T-helper 1 cell treated with Interleukin-12 subunit alpha and Interleukin-12 subunit beta and Interleukin-4 antibody, amounts not matched to agents 30 ng/mL and 1 ng/mL, for 36 hours (primary cell): ENCODE measurements around the gene PTGDR. TPM values are rescaled to one million over a fixed set of nuclear protein-coding genes. Genes with fewer than 3 reads are reported as not detected.

ENCODE experiments used
- intact Hi-C: fragments of 100-400 bp; cut with micrococcal nuclease; formaldehyde crosslinking; loops from one replicate; pipeline ENCODE4 v1.15.1; 2024
- total RNA-seq: library from RNA; stranded (reverse); gene quantifications from 2 replicates; pipeline ENCODE4 v1.2.3, GENCODE V29; 2022

Gene PTGDR, protein sequence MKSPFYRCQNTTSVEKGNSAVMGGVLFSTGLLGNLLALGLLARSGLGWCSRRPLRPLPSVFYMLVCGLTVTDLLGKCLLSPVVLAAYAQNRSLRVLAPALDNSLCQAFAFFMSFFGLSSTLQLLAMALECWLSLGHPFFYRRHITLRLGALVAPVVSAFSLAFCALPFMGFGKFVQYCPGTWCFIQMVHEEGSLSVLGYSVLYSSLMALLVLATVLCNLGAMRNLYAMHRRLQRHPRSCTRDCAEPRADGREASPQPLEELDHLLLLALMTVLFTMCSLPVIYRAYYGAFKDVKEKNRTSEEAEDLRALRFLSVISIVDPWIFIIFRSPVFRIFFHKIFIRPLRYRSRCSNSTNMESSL
- 0.56 TPM in 2 replicates for total RNA-seq

DNA sequence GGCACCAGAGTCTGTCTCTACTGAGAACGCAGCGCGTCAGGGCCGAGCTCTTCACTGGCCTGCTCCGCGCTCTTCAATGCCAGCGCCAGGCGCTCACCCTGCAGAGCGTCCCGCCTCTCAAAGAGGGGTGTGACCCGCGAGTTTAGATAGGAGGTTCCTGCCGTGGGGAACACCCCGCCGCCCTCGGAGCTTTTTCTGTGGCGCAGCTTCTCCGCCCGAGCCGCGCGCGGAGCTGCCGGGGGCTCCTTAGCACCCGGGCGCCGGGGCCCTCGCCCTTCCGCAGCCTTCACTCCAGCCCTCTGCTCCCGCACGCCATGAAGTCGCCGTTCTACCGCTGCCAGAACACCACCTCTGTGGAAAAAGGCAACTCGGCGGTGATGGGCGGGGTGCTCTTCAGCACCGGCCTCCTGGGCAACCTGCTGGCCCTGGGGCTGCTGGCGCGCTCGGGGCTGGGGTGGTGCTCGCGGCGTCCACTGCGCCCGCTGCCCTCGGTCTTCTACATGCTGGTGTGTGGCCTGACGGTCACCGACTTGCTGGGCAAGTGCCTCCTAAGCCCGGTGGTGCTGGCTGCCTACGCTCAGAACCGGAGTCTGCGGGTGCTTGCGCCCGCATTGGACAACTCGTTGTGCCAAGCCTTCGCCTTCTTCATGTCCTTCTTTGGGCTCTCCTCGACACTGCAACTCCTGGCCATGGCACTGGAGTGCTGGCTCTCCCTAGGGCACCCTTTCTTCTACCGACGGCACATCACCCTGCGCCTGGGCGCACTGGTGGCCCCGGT lies at the start of gene PTGDR:
Gene PTGDR (plus strand): TSS at position 198 of the 778 bp plus-strand sequence. CDS start 117 bp downstream, at position 315.
- intact Hi-C loops, result no loop called here

DNA sequence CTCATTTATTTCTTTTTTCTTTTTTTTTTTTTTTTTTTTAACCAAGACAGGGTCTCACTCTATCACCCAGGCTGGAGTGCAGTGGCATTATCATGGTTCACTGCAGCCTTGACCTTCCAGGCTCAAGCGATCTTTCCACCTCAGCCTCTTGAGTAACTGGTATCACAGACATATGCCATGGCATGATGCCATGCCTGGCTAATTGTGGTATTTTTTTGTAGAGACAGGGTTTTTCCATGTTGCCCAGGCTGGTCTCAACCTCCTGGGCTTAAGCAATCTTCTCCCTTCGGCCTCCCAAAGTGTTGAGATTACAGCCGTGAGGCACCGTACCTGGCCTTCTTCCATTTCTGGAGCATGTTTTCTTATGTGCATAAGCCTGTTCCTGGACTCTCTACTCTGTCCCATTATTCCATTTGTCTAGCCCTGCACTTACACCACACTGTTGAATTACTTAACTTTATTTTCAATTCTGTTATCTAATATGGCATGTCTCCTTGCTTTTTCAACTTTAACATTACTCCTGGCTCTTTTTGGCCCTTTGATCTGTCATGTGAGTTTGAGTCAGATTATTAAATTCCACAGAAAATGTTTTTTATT lies 47.9 kb upstream of the PTGDR start:
- intact Hi-C loops, result no loop called here

DNA sequence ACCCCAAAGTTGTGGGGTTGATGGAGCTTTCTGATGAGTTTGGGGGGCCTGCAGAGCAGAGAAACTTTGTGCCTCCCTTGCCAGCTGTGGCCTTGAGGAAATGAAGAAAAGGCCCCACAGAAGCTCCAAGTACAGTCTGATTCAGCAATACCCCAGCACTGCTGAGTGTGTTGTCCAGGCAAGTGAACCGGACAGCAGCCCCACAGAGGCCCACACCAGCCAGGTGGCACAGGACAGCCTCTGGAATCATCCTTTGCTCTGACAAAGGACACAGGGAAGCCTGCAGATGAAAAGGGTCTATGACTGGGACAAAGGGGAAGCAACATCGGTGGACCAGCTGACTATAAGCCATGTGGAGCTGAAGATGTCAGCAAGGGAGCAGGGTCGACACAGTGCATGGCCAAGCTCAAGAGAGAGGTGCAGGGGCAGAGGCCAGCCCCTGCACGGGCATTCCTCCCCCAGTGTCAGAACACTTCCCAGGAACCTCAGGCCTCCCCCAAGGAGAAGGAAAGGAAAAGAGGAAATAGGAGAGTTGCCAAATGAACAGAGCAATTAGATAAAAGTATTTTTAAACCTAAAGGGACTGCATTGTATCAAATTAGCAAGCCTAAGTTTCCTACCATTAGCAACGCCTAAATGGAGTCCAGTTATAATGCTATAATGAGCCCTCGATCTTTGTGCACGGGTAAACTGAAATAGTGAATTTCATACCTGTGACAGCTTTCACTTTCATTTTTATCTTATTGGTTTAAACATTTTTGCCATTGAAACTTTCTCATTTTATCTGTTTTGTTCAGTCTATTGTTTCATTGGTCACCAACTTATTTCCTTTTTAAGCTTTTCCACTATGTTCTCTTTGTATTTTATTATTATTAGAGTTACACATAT lies 46.3 kb upstream of the PTGDR start:
- intact Hi-C loops, result no loop called here

DNA sequence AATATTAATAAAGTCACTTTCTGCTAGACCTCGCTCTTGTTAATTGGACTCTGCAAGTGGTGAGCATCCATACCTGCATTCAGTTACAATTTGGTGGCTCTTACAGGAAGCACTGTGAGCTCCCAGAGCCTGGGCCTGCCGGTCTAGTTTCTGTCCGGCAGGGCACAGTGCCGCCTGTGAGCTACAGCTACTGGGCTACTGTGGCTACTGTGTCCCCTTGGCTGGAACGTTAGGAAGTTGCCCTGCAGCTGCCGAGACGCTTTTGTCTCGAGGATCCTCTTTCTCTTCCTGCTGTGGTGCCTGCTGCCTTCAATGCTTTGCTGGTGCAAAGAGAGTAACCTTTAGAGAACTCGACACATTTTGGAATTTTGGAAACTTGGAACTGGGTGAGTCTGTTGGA lies 44.6 kb upstream of the PTGDR start:
- intact Hi-C loops, result no loop called here

DNA sequence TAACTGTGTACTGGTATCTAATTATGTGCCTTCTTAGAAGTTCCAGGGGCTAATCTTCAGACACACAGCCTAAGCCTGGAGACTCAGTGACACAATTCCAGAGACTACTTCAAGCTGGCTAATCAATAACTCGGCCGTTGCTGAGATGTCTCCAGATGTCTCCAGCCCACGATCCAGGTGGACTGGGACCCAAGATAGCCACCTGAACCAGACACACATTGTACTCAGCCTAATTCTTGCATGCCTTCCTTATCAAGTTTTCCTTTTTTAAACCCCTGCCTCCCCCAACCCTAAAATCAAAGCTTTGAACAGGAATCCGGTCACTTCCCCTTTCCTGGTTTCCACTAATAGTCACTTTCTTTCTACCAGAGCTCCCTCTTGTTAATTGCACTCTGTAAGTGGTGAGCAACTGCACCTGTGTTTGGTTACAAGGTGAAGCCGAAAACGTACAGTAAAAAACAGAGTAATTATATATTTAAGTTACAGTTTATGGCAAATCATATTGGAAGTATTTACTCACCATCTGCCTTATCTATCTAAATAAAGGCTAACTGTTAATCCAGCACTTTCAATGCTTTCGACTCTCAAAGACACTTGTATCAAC lies 39.8 kb upstream of the PTGDR start:
- intact Hi-C loops, result no loop called here

DNA sequence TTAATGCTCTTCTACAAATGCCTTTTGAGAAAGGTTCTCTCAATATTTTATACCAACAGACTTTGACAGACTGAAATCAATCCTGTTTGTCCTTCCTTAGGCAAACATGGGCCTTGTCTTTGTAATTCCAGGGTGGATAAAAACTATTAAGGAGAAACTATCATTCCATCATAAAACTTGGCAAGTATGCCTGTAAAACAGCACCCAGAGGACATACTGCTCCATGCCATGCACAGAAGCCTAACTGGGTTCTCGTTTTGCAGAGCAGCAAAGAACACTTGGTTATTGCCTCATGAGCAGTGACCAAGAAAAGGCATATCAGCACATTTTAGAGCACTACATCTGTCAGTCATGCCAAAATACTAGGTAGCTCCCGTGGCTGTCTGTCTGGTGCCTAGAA lies 33.8 kb upstream of the PTGDR start:
- intact Hi-C loops, result no loop called here

DNA sequence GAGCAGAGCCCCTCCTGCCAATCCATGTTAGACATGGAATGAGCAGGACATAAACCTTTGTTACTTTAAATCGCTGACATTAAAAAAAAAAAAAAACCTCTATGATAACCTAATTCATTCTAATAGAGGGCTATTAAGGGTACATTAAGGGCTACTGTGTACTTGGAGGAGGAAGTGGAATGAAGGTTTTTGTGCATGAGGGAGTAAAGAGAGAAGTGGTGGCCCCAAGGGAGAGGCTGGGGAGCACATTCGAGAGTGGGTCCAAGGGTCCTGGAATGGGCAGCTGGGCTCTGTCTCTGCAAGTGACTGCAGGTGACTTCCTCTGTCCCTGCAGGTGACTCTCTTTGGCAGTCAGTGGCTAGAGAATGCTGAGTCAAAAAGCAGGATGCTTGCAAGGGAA lies 32.1 kb upstream of the PTGDR start:
- intact Hi-C loops, result no loop called here

DNA sequence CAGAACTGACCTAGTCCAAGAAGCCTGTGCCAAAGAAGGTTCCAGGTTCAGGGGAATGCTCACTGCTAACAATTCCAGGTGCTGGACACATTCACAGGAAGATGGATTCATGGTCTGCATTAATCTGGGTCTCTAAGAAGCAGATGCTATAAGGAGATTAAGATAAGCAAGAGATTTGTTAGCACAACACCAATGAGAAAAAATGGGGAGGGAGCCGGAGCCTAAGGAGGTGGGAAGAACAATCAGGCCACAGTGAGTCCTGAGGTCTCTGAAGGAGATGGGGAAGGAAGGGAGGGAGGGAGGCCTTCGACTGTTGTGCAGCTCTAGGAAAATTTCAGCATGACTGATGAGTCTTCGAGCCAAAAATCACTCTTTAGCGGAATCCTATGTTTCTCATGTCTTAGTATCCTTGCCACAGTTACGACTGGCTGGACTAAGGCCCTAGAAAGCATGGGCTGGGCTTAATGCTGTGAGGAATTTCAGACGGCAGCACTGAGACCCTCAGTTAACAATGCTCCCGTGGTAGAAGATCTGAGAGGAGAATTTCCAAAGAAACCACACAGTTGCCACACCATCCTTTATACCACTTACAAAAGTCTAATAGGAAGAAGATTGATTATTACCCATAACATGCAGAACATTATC lies 31.5 kb upstream of the PTGDR start:
- intact Hi-C loops, result no loop called here

DNA sequence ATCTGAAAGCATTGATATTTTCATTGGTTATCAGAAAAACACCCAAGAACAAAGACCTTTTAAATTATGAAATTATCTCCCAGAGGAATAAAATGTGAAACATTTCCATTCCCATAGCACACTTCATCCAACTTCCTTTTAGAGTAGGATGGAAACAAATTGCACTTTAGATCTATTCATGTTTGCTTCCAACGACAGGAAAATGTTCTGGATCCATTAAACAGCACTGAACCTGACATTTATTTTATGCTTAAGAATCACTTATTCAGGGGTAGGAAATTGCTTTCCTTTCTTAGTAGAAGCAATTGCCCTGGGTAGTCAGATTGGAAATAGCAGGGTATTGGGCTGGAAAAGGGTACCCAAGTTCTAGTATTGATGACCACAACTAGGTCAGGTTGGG lies 28.8 kb upstream of the PTGDR start:
- intact Hi-C loops, result no loop called here

DNA sequence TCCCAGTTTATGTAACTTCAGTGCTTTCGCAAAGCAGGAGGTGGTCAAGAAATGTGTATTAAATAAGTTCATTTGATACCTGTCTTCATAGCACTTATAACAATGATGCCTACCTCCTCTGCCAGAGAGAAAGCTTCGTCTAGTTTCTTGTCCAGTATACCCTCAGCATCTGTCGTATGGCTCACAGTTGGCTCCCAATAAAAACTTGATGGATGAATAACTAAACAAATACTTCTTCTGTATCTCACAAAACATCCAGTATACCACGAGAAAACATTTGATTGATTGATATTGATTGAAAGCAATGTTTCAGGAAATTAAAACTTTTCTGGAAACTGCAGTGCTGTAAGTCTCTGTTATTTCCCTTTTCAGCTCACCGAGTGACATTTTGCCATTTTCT lies 26.9 kb upstream of the PTGDR start:
- intact Hi-C loops, result no loop called here

DNA sequence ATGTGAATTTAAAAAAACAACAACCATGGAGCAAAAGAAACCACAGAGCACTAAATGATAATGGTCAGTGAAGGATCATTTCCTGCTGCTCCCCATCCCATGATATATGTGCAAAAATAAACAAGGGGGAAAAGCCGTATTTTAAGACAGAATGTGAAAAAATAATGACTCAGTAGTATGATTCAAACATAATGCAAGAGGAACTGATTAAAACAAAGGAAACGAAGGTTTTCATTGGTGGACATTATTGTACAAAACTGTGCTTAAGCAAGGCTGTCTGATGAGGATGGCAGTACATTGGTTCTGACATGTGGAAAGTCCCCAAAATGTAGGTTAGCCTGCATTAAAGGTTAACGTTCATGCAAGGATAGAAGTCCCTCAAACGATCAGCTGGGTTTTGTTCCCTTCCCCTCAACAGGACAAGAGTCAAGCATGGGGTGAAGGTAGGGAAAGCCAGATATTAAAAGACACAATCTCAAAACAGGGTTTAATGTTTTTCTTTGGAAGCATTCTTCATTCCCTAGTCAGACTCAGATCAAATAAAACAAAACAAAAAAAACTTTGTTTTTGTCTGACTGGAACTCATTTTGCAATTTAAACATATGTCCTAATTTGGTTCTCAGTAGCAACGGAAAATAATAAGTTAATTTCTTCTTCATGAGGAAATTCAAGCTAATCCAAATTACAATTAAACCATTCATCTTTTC lies 26.3 kb upstream of the PTGDR start:
- intact Hi-C loops, result no loop called here

DNA sequence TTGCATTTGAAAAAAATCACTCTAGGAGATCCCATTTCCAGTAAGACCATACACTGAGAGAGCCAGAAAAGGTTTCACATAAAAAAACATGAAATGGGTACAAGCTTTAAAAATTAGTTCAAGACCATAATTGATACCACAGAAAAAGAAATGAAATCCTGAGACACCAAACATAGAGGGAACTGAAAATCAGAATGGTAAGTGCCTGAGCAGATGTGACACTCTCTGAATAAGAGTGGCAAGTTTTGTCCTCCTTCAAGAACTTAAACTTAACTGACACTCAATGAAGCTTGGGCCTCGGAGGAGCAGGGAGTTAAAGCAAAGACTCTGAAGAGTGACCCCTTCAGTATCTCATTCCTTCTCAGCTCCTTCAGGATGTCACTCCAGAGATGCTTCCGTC lies 23.2 kb upstream of the PTGDR start:
- intact Hi-C loops, result no loop called here

DNA sequence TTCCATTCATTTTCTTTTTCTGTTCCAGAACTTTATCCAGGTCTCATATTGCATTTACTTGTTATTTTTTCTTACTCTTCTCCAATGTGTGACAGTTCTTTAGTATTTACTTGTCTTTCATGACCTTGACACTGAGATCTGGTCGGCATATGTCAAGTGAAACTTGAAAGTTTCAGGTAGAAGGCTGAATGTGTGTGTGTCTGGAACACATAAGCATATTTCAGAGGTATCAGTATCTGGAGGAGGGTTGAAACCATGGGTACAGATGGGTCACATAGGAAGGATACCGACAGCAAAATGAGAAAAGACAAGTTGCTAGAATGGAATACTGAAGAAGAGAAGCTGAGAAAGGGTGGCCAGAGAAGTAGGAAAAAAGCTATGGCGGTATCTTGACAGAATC lies 22.5 kb upstream of the PTGDR start:
- intact Hi-C loops, result no loop called here

DNA sequence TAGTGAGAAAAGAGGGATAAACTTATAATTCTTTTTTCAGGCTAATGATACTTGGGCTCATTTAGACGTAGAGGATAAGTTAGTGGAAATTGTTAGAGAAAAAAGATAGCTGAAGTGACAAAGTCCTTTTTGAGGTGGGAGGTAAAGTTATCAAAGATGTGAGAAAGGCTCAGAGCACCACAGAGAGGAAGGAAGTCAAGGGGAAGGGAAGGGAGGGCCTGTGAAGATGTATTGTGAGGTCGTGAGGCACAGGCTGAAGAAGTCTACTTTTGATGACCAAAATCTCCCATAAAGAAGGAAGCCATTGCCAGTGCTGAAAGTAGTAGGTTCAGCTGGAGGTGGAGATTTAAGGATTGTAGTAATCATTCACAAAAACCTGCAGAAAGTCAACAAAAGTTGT lies 19.4 kb upstream of the PTGDR start:
- intact Hi-C loops, result no loop called here

DNA sequence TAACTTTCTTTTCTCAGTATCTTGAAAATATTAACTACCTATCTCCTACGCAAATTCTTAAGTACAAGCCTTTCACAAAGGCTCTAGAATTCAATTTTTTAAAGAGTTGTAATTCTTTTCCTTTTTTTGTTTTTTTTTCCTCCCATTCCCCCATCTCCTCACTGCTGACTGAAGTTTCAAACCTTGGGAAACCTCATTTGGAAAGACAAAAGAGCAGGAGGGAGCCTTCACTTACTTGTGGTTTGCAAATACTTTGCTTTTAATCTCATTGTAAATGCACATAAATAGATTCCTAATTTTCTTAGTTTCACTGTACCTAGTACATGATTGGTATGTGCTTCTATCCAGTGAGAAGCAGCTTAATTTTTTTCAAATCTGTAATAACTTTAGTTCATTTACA lies 15.8 kb upstream of the PTGDR start:
- intact Hi-C loops, result no loop called here

DNA sequence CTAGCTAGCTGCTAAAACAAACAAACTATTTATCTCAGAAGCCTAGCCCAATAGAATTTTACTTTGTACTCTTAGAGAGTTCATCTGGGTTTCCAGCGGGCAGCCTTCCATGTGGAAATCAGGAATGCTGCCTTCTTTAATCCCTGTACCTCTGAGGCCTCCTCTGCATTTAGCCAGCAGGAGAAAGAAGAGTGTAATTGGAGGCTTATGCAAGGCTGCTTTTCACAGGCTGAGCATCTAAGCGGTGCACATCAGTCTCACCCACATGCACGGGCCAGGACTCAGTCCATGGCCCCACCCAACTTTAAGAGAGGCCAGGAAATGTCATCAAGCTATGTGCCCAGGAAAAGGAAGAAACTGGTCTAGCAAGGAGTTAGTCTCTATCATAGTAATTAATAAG lies 14.0 kb upstream of the PTGDR start:
- intact Hi-C loops, result no loop called here

DNA sequence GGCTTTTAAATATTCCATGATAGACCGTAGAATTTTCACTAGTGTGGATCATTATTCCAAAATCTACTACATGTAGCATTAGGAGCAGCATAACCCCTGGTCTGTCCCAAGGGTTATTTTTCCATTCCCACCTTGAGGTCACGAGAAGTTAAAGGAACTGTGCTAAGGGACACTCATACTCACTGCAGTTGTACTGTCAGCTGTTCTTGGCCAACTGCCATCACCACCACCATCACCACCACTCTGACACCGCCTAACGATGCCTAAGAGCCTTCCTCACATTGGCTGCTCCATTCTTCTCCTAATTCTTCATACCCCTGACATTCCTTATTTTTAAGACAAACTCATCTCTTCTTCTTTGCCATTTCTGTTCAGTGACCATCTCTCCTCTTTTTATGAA lies 13.4 kb upstream of the PTGDR start:
- intact Hi-C loops, result no loop called here

DNA sequence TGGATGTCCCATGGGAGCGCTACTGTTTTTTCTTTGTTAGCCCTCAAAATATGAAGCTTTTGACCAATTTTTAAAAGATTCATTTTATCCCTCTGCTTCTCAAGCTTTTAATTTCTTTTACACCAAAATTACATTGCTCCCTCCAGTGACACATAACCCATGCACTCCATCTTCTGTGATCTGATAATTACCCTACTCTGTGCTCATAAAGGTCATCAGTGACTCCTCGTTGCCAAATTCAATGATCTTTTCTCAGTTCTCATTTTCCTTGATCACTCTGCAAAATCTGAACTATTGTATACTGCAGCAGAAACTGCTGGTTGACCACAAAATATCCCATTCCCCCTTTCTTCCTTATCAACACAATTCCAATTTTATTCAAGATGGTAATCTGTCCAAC lies 8.7 kb upstream of the PTGDR start:
- intact Hi-C loops, result no loop called here

DNA sequence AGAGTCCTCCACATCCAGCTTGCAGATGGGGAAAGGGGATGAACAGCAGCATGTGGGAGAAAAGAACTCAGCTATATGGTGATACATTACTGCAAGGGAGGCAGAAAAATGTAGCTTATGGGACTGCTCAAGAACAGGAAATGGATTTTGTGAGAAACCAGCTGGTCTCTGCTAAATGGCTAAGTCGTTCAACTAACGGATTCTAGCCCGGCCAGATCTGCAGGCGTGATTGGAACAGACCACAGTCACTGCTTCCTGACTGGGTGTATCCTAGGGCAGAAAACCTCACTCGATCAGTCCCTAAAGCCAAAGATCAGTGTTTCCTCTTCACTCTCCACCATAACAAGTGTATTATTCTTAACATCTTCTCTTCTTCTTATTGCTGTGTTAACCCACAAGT lies 8.1 kb upstream of the PTGDR start:
- intact Hi-C loops, result no loop called here

DNA sequence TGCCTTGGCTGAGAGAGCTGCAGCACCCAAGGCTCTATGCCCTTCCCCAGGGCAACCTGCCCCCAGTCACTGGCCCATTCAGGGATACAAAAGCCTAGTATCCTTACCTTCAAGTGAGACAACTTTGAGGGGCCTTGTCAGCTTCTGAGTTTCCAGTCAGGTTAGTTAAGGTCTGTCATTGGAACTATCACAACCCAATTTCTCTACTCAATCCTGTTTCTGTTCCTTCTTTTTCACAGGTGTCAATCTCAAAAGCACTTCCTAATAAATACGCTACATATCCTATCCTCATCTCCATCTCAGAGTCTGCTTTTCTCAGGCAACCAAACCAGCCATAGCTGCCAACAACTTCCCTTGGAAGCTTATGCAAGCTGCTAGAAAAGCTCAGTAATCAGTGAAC lies 4.9 kb upstream of the PTGDR start:
- intact Hi-C loops, result no loop called here
